NT2/D1 (cell line): ENCODE data around the gene SLC38A10.

Experiments used
- YY1 ChIP-seq: IDR thresholded peaks from 2 replicates; pipeline ENCODE4 v1.6.1; 2011; ENCODE audit not compliant: insufficient read length, insufficient read depth
- ZNF274 ChIP-seq: IDR thresholded peaks from 2 replicates; pipeline ENCODE4 v1.6.1; 2011; ENCODE audit warnings: mild to moderate bottlenecking, low read depth, low read length

DNA sequence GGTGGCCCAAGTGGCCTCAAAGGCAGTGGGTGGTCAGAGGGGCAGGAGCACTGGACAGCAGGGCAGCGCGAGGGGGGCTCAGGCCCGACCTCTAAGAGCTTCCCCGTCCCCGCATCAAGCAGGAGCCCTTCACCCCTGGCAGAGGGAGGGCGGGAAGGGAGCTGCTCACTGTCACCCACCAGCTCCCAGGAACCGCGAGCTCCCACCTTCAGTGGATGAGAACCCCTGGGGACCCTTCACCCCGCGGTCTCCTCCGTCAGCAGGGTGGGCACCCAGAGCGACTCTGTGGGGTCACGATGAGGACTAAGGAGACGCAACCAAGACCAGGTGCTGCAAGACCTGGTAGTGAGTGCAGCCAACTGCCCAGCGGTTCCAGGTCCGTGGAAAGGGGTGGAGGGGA, 86.0 kb downstream of the SLC38A10 start:
- no peak for TF ChIP-seq YY1
- no peak for TF ChIP-seq ZNF274
